Measurements from ENCODE around the gene ZNF644.
"Not testable (repeated sequence)": the region's sequence is repeated elsewhere in the genome, so short reads cannot be mapped to it uniquely, and the experiment has no call there.

GRCh38 chr1:91044776-91045175 lies 22.9 kb upstream of the ZNF644 start:
- not testable (repeated sequence) for TF ChIP-seq GATA1 (IDR thresholded peaks at IDR 0.05; ENCODE audit: low read depth, low read length); POLR2A (IDR thresholded peaks at IDR 0.05; ENCODE audit: low read length)

Data from erythroblast (primary cell).